ENCODE results near the gene TIGD2.

Gene TIGD2

GRCh38 chr4:89072921-89073320, 38.4 kb upstream of the TIGD2 start:
- H3K4me1 ChIP-seq (ENCODE audit: insufficient read depth, low read length, poor library complexity, severe bottlenecking): peaks cover 8% of the 10 kb centered on the region
- no peak overlapping the region for H3K4me2 ChIP-seq (ENCODE audit: low read depth, low read length, poor library complexity, severe bottlenecking)
- no peak overlapping the region for H3K4me3 ChIP-seq (ENCODE audit: low read length, poor library complexity, severe bottlenecking)
- no peaks in the 10 kb centered on the region for H3K79me2 ChIP-seq (ENCODE audit: insufficient read depth, low read length)
- no peaks in the 10 kb centered on the region for H3K36me3 ChIP-seq (ENCODE audit: insufficient read depth, low read length)
- H3K9me2 ChIP-seq (replicated peaks; ENCODE audit: low read depth, low read length): no peaks in the 10 kb centered on the region
- no peak overlapping the region for H2AFZ ChIP-seq (ENCODE audit: low read length)
- no peaks in the 10 kb centered on the region for H4K20me1 ChIP-seq (ENCODE audit: insufficient read depth, low read length, poor library complexity, severe bottlenecking)
- no peak overlapping the region for H3K9ac ChIP-seq (ENCODE audit: low read depth, low read length, poor library complexity, severe bottlenecking)
- no peaks in the 10 kb centered on the region for H3F3A ChIP-seq (ENCODE audit: low read depth)
- TF ChIP-seq EZH2phosphoT487 (IDR thresholded peaks at IDR 0.05; ENCODE audit: borderline replicate concordance) (no peak), CTCF (conservative IDR thresholded peaks at IDR 0.05; ENCODE audit: low read length) (no peak)
- no peaks in the 10 kb centered on the region for H3K27me3 ChIP-seq (ENCODE audit: insufficient read depth, low read length, poor library complexity, severe bottlenecking)
- H3K9me3 ChIP-seq (ENCODE audit: insufficient read depth, low read depth, low read length): peaks cover 2% of the 10 kb centered on the region; the same call in 1 of the 2 replicates

GRCh38 chr4:89077761-89078160, 33.6 kb upstream of the TIGD2 start:
- no peaks in the 10 kb centered on the region for H3K79me2 ChIP-seq (ENCODE audit: insufficient read depth, low read length)
- TF ChIP-seq EZH2phosphoT487 (IDR thresholded peaks at IDR 0.05; ENCODE audit: borderline replicate concordance): no peak
- no peak for TF ChIP-seq CTCF (conservative IDR thresholded peaks at IDR 0.05; ENCODE audit: low read length)
- peaks cover 6% of the 10 kb centered on the region; the same call in 1 of the 2 replicates for H3K9me3 ChIP-seq (ENCODE audit: insufficient read depth, low read depth, low read length)
- no peaks in the 10 kb centered on the region for H3K4me1 ChIP-seq (ENCODE audit: insufficient read depth, low read length, poor library complexity, severe bottlenecking)
- no peak overlapping the region for H3K4me2 ChIP-seq (ENCODE audit: low read depth, low read length, poor library complexity, severe bottlenecking)
- H3F3A ChIP-seq (ENCODE audit: low read depth): no peaks in the 10 kb centered on the region
- no peaks in the 10 kb centered on the region for H3K27me3 ChIP-seq (ENCODE audit: insufficient read depth, low read length, poor library complexity, severe bottlenecking)
- H2AFZ ChIP-seq (ENCODE audit: low read length): no peak overlapping the region
- H3K4me3 ChIP-seq (ENCODE audit: low read length, poor library complexity, severe bottlenecking): no peak overlapping the region
- H3K9ac ChIP-seq (ENCODE audit: low read depth, low read length, poor library complexity, severe bottlenecking): no peak overlapping the region
- no peaks in the 10 kb centered on the region for H3K36me3 ChIP-seq (ENCODE audit: insufficient read depth, low read length)
- no peaks in the 10 kb centered on the region for H4K20me1 ChIP-seq (ENCODE audit: insufficient read depth, low read length, poor library complexity, severe bottlenecking)
- no peaks in the 10 kb centered on the region for H3K9me2 ChIP-seq (replicated peaks; ENCODE audit: low read depth, low read length)

GRCh38 chr4:89078300-89078699, 33.0 kb upstream of the TIGD2 start:
- no peak overlapping the region for H3K9ac ChIP-seq (ENCODE audit: low read depth, low read length, poor library complexity, severe bottlenecking)
- no peak overlapping the region for H3K4me3 ChIP-seq (ENCODE audit: low read length, poor library complexity, severe bottlenecking)
- H2AFZ ChIP-seq (ENCODE audit: low read length): no peak overlapping the region
- no peaks in the 10 kb centered on the region for H4K20me1 ChIP-seq (ENCODE audit: insufficient read depth, low read length, poor library complexity, severe bottlenecking)
- H3K9me3 ChIP-seq (ENCODE audit: insufficient read depth, low read depth, low read length): peaks cover 6% of the 10 kb centered on the region; the same call in 1 of the 2 replicates
- no peak for TF ChIP-seq CTCF (conservative IDR thresholded peaks at IDR 0.05; ENCODE audit: low read length)
- no peak for TF ChIP-seq EZH2phosphoT487 (IDR thresholded peaks at IDR 0.05; ENCODE audit: borderline replicate concordance)
- no peaks in the 10 kb centered on the region for H3K27me3 ChIP-seq (ENCODE audit: insufficient read depth, low read length, poor library complexity, severe bottlenecking)
- H3K4me2 ChIP-seq (ENCODE audit: low read depth, low read length, poor library complexity, severe bottlenecking): no peak overlapping the region
- no peaks in the 10 kb centered on the region for H3K9me2 ChIP-seq (replicated peaks; ENCODE audit: low read depth, low read length)
- no peaks in the 10 kb centered on the region for H3F3A ChIP-seq (ENCODE audit: low read depth)
- H3K36me3 ChIP-seq (ENCODE audit: insufficient read depth, low read length): no peaks in the 10 kb centered on the region
- no peaks in the 10 kb centered on the region for H3K79me2 ChIP-seq (ENCODE audit: insufficient read depth, low read length)
- no peaks in the 10 kb centered on the region for H3K4me1 ChIP-seq (ENCODE audit: insufficient read depth, low read length, poor library complexity, severe bottlenecking)

Data from Loucy (cell line).